Measurements from ENCODE around the gene ZNF620. TPM values are rescaled to one million over a fixed set of nuclear protein-coding genes. Genes with fewer than 3 reads are reported as not detected.

The ZNF620 gene
- total RNA-seq, 1 experiment from 2014 or later: 11.9 TPM

- no TSS peak for BruUV-seq (replicated peaks)
- CTCF ChIA-PET: interaction anchor here (0.7 to 2.9 kb wide), 2 partner anchors 19 to 71 kb away, joined by 4 to 22 read pairs; partner anchors contain the start of gene ZNF620
Measured at GRCh38 chr3:40524568-40525285, 18.9 kb downstream of the ZNF620 start, which contains the start of gene ZNF621. TSS of gene ZNF621 (plus strand) at chr3:40524960. CDS start at chr3:40525841, 881 bp downstream.

GRCh38 chr3:40528426-40528825, 22.6 kb downstream of the ZNF620 start:
- Mint-ChIP-seq H3K4me3 (ENCODE audit: unreplicated experiment) (no peak overlapping the region), H3K36me3 (ENCODE audit: insufficient read depth, unreplicated experiment) (peaks cover 59% of the 10 kb centered on the region), H3K27me3 (ENCODE audit: insufficient read depth, unreplicated experiment) (no peaks in the 10 kb centered on the region), H3K9me3 (ENCODE audit: unreplicated experiment) (no peaks in the 10 kb centered on the region), H3K4me1 (ENCODE audit: low read depth, unreplicated experiment) (no peaks in the 10 kb centered on the region), H3K27ac (ENCODE audit: unreplicated experiment) (no peak overlapping the region)
- no TSS peak for BruUV-seq (replicated peaks)
- CTCF ChIA-PET: no interaction called here
- Histone ChIP-seq H3K36me3 (ENCODE audit: control insufficient read depth, insufficient read depth, low read length) (peaks cover 3% of the 10 kb centered on the region), H3K27me3 (replicated peaks; ENCODE audit: control insufficient read depth, insufficient read depth, low read length) (no peaks in the 10 kb centered on the region), H3K9me3 (no peaks in the 10 kb centered on the region), H3K4me3 (ENCODE audit: low read depth, low read length) (no peak overlapping the region), H3K4me1 (no peaks in the 10 kb centered on the region)
- no peak for TF ChIP-seq CTCF (IDR thresholded peaks at IDR 0.05; ENCODE audit: insufficient read depth in 1 of 2, low read depth in 1 of 2, low read length in 1 of 2, severe bottlenecking in 1 of 2, unreplicated experiment in 1 of 2)
- no peak for DNase-seq
- intact Hi-C loops (cut with micrococcal nuclease; ENCODE audit: unreplicated experiment): no loop called here
- POLR2A ChIA-PET: no interaction called here

More at GRCh38 chr3:40524568-40525285, 18.9 kb downstream of the ZNF620 start, which contains the start of gene ZNF621:
- Mint-ChIP-seq H3K4me1 (ENCODE audit: low read depth, unreplicated experiment) (no peaks in the 10 kb centered on the region), H3K4me3 (ENCODE audit: unreplicated experiment) (peak within 1 kb of the TSS; percentile 97), H3K36me3 (ENCODE audit: insufficient read depth, unreplicated experiment) (peaks cover 33% of the 10 kb centered on the region), H3K27ac (ENCODE audit: unreplicated experiment) (peak within 1 kb of the TSS; percentile 99), H3K27me3 (ENCODE audit: insufficient read depth, unreplicated experiment) (no peaks in the 10 kb centered on the region), H3K9me3 (ENCODE audit: unreplicated experiment) (no peaks in the 10 kb centered on the region)
- POLR2A ChIA-PET: interaction anchor here (1.3 to 2.0 kb wide), 3 partner anchors 19 to 216 kb away, joined by 4 to 22 read pairs (median 5); partner anchors contain the start of genes RPL14 and ZNF620
- H3K36me3 ChIP-seq (ENCODE audit: control insufficient read depth, insufficient read depth, low read length): no peaks in the 10 kb centered on the region; the same call in 1 of the 2 replicates
- H3K4me1 ChIP-seq: no peaks in the 10 kb centered on the region
- no peaks in the 10 kb centered on the region for H3K9me3 ChIP-seq
- TF ChIP-seq CTCF (IDR thresholded peaks at IDR 0.05; ENCODE audit: insufficient read depth in 1 of 2, low read depth in 1 of 2, low read length in 1 of 2, severe bottlenecking in 1 of 2, unreplicated experiment in 1 of 2): no peak
- peak; percentile 90 to 95 for DNase-seq
- intact Hi-C loops (cut with micrococcal nuclease; ENCODE audit: unreplicated experiment): loop anchor here (1.0 to 2.0 kb wide), 2 partner anchors 18 to 48 kb away; partner anchors contain the start of genes ZNF619 and ZNF620
- no peaks in the 10 kb centered on the region for H3K27me3 ChIP-seq (replicated peaks; ENCODE audit: control insufficient read depth, insufficient read depth, low read length)
- H3K4me3 ChIP-seq (ENCODE audit: low read depth, low read length): peak within 1 kb of the TSS; percentile 91

- Histone ChIP-seq H3K36me3 (ENCODE audit: control insufficient read depth, insufficient read depth, low read length) (peaks cover 3% of the 10 kb centered on the region), H3K4me3 (ENCODE audit: low read depth, low read length) (no peak overlapping the region), H3K4me1 (no peaks in the 10 kb centered on the region), H3K27me3 (replicated peaks; ENCODE audit: control insufficient read depth, insufficient read depth, low read length) (no peaks in the 10 kb centered on the region), H3K9me3 (no peaks in the 10 kb centered on the region)
- peaks cover 52% of the 10 kb centered on the region for H3K36me3 Mint-ChIP-seq (ENCODE audit: insufficient read depth, unreplicated experiment)
- CTCF ChIA-PET: no interaction called here
- intact Hi-C loops (cut with micrococcal nuclease; ENCODE audit: unreplicated experiment): no loop called here
- H3K4me3 Mint-ChIP-seq (ENCODE audit: unreplicated experiment): no peak overlapping the region
- no peak for TF ChIP-seq CTCF (IDR thresholded peaks at IDR 0.05; ENCODE audit: insufficient read depth in 1 of 2, low read depth in 1 of 2, low read length in 1 of 2, severe bottlenecking in 1 of 2, unreplicated experiment in 1 of 2)
- no peaks in the 10 kb centered on the region for H3K27me3 Mint-ChIP-seq (ENCODE audit: insufficient read depth, unreplicated experiment)
- no peaks in the 10 kb centered on the region for H3K4me1 Mint-ChIP-seq (ENCODE audit: low read depth, unreplicated experiment)
- POLR2A ChIA-PET: no interaction called here
- H3K9me3 Mint-ChIP-seq (ENCODE audit: unreplicated experiment): peaks cover 2% of the 10 kb centered on the region
- no peak overlapping the region for H3K27ac Mint-ChIP-seq (ENCODE audit: unreplicated experiment)
- BruUV-seq (replicated peaks): no TSS peak
- DNase-seq: no peak
Measured at GRCh38 chr3:40532252-40532651, 26.4 kb downstream of the ZNF620 start.
